SIG-M5 treated with dmso at 0.1 percent for 504 hours (cell line): ENCODE results near the gene HHAT.

ENCODE experiments used
- DNase-seq: peaks from one replicate; lab custom pipeline; 2025; ENCODE audit not compliant: unreplicated experiment; lab: John Stamatoyannopoulos, UW

Gene HHAT

GRCh38 chr1:210437111-210437510, 108.4 kb downstream of the HHAT start:
- DNase-seq: no peak

DNA sequence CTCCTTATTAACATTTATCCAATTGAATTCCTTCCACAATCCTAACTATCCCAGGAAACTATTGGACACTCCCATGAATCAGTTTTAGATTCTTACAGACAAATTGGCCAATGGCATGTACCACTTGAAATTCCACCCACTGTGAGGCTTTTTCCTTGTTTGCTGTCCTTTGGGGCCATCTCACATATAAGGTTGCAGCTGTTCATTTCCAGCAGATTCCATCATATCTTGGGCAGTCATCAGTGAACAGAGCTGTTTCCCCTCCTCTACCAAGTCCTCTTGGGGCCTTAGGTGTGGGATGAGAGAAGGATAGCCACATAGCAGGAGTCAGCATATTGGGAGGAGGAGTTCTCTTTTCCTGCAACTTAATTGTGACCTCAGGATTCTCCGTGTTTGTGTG, 109.1 kb downstream of the HHAT start:
- no peak for DNase-seq

DNA sequence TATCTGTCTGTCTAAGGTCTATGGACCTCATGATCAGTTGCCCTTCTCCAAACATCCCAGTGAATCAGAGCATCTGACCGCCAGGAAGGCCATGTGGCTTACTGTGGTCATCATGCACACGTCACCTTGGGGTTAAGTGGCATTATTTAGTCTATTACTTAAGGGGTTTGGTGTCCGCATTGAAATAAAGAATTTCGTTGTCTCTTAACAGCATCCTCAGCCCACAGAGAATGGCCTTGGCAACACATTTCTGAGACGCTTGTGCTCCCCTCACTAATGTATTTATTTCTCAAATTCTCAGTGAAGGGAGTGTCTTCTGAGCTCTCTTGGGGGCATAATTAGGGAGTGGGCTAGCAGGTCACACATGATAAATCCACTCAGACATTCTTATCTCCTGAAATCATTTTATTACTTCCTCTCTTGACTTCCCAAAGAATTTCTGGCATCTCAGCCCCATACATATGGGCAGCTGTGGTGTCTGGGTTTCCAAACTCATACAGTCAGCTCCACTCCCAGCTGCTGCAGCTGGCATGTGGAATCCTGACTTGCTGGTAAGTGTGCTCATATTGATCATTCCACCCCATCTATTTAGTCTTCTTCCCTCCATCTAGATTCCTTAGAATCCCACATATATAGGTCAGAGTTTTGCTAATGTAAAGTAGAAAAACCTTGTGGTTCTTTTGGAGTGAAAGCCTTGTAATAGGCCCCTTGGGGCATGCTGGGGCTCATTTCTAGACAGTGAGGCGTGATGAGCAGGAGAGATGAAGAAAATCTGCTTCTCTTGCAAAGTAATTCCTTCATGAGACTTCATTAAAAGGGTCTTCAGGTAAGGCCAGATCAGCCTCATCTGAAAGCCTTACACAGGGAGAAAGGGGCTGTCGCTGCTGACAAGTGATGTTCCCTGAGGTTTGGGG, 110.5 kb downstream of the HHAT start:
- DNase-seq: no peak

DNA sequence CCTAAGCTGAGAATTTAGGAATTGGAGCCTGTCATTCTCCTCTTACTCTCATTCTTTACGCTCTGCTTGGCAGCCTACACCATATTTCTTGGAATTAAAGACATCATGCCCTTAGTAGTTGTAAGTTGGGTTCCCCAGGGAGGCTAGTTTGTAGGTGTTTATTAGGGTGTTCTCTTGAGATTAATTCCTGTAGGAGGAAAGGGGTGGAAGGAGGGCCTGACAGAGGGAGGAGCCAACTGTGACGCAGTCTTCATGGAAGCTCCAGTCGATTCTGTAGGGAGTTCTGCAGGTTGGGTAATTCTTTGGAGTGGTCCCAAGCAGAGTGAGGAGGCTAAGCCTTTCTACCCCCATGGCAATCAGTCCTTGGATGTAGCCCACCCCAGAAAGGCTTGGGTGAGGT, 111.4 kb downstream of the HHAT start:
- no peak for DNase-seq

DNA sequence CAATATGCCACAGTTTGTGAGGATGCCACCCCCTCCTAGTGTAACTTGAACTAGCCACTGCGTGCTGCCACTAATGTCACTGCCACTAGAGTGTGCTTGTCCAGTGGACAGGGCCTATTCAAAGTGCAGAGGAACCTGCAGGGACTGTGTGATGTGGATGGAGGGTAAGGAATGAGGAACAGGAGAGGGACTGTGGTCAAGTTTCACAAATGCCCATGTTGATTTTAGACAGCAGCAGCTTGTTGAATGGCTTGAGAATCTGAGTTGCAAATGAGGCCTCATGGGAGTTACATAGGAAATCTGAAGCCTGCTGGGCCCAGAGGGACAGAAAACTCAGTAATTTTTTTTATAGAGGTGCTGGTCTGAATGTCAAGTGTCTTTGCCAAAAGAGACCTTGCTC, 112.3 kb downstream of the HHAT start:
- no peak for DNase-seq

DNA sequence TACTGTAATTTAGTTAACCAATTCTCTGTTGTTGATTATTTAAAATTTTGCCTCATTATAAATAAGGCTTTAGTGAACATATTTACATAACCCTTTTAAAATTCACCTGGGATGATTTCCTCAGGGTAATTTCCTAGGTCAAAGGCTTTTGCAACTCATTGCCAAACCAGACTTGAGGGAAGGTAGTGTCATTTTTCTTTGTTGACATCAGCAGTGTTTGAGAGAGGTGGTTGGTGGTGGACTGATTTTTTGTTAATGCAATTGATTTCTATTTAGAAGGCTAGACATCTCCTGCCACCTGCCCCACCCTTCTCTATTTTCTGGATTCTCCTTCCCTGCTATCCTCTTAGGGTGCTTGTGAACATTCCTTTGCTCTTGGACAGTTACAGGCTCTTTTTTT, 116.8 kb downstream of the HHAT start:
- no peak for DNase-seq

DNA sequence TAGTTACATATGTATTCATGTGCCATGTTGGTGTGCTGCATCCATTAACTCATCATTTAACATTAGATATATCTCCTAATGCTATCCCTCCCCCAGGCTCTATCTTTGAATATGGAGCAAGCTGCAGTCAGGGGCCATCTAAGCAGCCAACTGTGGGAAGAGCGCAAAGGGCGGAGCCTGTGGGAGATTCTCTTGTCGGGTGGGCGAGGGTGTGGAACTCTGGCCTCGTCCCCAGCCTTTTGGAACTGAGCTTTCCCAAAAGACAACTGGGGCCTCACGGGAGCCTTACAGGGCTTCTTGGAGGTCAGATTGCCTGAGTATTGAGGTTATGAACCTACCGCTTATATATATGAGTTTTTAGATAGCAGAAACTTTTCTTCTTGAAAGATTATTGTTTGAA, 117.2 kb downstream of the HHAT start:
- no peak for DNase-seq

DNA sequence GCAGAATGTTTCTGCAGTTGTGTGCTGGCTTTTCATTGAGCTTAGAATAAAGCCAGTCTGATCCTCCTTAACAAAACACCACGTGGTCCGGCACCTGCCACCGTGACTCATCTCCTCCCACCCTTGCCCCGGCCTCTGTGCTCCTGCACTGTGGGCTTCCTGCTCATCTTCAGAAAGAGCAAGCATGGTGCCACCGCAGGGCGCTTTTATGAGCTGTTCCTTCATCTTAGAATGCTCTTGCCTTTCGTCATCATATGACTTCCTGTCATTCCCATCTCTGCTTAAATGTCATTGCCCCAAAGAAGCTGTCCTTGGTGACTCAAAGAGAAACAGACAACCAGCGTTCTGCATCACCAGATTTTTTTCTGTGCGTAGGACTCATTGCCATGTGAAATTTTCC, 117.8 kb downstream of the HHAT start:
- DNase-seq: peak; percentile 32

DNA sequence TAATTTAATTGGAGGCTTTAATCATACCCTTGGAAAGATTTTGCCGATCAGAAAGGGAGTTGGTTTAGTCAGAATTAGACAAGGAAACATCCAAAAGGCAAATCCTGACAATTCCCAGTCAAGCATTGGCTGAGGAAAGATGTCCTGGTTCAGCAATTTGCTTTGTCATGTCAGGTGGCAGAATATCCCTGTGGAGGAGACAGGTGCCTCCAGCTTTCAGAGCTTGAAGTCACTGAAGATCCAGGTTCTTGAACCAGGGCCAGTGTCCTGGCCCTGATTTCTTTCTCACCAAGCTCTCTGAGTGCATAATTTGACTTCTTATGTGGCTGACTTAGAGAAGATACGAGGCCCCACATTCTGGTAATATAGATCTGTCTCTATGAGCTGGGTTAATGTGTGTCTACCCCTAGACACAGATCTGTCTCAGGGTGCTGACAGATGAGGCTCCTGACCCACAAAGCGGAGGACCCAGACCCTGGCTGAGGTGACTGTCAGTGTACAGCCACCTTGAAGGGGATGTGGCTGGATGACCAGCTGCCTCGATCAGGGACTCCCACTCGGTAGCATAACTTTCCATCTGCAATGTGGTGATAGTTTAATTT, 118.9 kb downstream of the HHAT start:
- DNase-seq: no peak

GRCh38 chr1:210448297-210448892, 119.7 kb downstream of the HHAT start:
- DNase-seq: peak; percentile 62

- DNase-seq: no peak
Observed at GRCh38 chr1:210455840-210456603, 127.3 kb downstream of the HHAT start.

DNA sequence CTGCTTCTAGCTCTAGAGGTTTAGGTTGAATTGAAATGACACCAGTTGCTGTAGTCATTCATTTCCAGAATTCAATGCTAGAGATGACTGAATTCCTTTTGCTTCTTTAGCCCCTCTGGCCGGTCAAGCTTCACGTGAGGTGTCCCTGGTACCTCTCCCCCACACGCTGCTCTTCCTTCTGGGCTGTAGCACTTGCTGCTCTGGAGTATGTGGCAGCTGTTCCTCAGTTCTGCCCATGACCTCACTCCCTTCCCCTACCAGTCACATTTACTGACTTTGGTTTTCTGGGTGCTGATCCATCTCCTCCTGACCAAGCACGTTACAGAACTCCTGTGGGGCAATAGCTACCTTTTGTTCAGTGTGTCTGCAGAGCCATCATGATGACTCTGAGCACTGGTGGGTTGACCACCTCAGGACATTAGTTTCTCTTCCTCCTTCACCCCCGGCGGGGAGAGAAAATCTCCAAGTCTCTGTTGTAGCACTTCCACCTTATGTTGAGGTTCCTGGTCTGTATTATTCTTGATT, 128.1 kb downstream of the HHAT start:
- DNase-seq: no peak

DNA sequence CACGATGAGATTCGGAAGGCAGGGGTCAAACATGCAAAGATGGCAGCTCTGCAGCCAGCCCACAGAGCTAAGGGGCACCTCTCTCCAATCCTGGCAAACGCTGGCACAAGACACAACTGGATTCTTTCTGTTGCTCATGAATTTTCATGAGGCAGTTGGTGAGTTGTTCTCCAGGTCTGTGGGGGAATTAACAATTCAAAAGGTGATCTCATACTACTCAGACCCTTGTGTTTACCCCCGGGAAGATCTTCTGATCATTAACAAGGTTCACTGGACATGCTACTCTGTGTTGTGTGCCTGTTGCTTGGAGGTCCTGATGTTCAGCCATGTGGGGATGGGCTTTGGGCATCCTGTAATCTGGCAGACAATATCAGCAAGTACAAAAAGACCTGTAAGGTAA, 128.9 kb downstream of the HHAT start:
- no peak for DNase-seq

DNA sequence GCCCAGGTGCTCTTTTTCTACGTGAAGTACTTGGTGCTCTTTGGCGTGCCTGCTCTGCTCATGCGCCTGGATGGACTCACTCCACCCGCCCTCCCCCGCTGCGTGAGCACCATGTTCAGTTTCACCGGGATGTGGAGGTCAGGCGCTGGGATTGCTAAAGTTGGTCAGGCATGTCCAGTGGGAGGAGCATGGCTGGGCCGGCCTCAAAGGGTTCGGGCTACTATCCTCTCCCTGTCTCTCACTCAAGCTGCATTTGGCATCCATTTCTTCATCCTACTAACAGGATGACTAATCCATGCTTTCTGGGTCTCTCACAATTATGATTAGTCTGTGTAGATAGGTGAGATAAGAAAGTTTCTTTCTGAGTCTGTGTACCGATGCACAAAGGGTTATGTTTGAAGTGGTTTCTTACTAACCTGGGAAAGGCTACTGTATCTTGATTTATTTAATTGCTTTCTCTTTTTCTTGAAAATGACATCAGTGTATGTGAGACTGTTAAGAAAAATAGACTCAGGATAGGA, 135.9 kb downstream of the HHAT start:
- no peak for DNase-seq

DNA sequence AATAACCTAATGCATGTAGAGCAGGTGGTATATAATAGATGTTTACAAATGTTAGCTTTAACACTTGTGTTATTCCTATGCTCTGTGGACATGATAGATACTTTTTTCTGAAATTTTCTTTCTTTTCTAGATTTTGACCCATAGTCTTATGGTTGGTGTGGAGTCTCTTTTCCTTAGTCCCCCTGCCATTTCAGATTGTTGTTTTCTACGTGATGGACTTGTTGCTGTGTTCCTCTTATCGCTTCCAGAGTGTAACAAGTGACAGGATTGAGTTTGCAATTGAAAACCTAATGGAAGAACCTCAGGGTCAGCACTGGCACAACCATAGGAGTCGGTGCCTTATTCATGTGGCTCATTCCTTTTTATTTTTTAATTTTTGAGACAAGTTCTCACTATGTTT, 136.4 kb downstream of the HHAT start:
- DNase-seq: no peak

DNA sequence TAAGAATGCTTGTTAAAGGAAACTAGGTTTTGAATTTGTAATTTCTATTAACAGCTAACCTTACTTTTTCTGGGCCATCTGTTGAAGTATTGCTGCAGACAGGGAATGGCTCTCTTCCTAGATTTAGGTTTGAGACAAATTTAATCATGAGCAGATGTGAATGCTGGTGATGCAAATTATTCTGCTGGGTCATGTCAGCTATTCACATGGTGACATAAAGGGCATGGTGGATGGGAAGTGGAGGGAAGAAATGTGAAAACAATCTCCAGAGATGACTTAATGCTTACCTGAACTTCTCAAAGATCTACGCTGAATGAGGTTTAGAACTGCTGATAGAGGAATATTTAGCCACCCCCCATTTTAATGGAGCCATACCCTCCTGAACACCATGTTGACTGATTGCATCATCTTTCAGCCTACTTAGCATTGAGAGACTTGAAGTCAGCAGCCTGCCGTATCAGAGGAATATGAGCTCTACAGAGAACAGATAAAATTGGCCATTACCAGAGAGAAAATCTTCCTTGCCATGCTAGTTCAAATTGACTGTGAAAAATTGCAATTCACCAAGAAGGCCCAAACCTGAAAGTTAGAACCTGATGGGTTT, 138.8 kb downstream of the HHAT start:
- DNase-seq: no peak

DNA sequence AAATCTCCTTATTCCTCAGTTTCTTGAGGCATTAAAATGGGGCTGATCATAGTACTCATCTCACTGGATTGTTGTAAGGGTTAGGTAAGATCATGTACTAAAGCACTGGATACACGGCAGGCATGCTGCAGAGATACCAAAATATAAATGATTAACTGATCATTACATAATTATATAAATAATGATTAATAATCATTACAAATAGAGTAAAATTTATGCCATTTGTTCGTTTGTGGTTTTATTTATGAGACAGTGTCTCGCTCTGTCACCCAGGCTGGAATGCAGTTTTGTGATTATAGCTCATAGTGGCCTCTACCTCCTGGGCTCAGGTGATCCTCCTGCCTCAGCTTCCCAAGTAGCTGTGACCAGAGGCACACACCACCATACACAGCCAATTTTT, 140.7 kb downstream of the HHAT start:
- no peak for DNase-seq

GRCh38 chr1:210475321-210475720, 146.6 kb downstream of the HHAT start:
- DNase-seq: no peak

GRCh38 chr1:210475806-210476205, 147.1 kb downstream of the HHAT start:
- DNase-seq: no peak

DNA sequence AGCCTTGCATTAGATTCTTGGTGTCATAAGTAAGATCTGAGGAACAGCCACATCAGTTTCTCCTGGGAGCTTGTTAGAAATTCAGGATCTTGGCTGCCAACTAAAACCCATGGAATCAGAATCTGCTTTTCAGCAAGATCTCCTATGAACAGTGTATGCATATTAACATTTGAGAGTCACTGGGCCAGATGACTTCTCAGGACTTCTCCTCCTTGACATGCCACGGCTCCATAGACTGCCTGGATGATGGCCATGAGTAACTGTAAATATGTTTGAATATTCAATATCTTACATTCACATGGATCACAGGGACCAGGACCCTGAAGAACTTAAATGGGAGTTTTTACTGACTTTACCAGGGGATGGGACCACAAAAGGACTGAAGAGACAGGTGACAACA, 148.0 kb downstream of the HHAT start:
- no peak for DNase-seq
